A549 (cell line): Measurements from ENCODE around the gene USP6NL. TPM values are rescaled to one million over a fixed set of nuclear protein-coding genes. Genes with fewer than 3 reads are reported as not detected.
A peak's percentile ranks its signal among the peaks of the same experiment; 100 is the strongest.

ENCODE experiments used
- ATAC-seq, 2 experiments: fragments of 200-7000 bp in 1 of 2; fragments of >200 bp in 1 of 2; cut with Nextera tagmentation in 1 of 2; cut with Tn5 transposase in 1 of 2; 3 replicates each; pipeline versions ENCODE4 v1.8.0 to v1.9.1; 2018 to 2020; ENCODE audit warnings: mild to moderate bottlenecking in 1 of 2, moderate library complexity in 1 of 2
- CTCF ChIA-PET: fragments of 300-600 bp; sonication (Branson Sonifier 250); formaldehyde crosslinking; extraction: SDS; loops from one replicate; lab custom pipeline; 2021; ENCODE audit warnings: antibody characterized with exemption, inconsistent platforms; lab: Yijun Ruan, JAX
- POLR2A ChIA-PET: fragments of 350-600 bp; formaldehyde crosslinking; extraction: SDS; loops from one replicate; lab custom pipeline; 2021; ENCODE audit warnings: antibody characterized with exemption, inconsistent platforms; lab: Yijun Ruan, JAX
- DNase-seq, 2 experiments: peaks; one replicate each; pipeline versions ENCODE4 v3.0.0 to v3.0.0-alpha.2; 2011 to 2016; ENCODE audit warnings: low read depth in 1 of 2, low spot score in 1 of 2
- FAIRE-seq: peaks from 2 replicates; lab custom pipeline; 2011; peaks lifted over from hg19 to GRCh38; lab: Jason Lieb, UNC
- H3K27ac ChIP-seq, 2 experiments: fragments of >200 bp; sonication (Bioruptor Twin); formaldehyde crosslinking; 3 replicates each; pipeline ENCODE4 v1.5.1; 2016 to 2017
- H3K4me1 ChIP-seq: fragments of >200 bp; sonication (Bioruptor Twin); formaldehyde crosslinking; 3 replicates; pipeline ENCODE4 v1.6.1; 2016
- H3K4me2 ChIP-seq: fragments of >200 bp; sonication (Bioruptor Twin); formaldehyde crosslinking; 3 replicates; pipeline ENCODE4 v1.6.1; 2016
- H3K4me3 ChIP-seq: fragments of >200 bp; sonication (Bioruptor Twin); formaldehyde crosslinking; 3 replicates; pipeline ENCODE4 v1.5.1; 2016
- H3K9me3 ChIP-seq: fragments of >200 bp; sonication (Bioruptor Twin); formaldehyde crosslinking; 3 replicates; pipeline ENCODE4 v1.6.1; 2016
- BHLHE40 ChIP-seq: IDR thresholded peaks from 2 replicates; pipeline ENCODE4 v1.6.1; 2012; ENCODE audit warnings: low read depth, low read length, inconsistent platforms
- CTCF ChIP-seq: fragments of >200 bp; sonication (Bioruptor Twin); formaldehyde crosslinking; IDR thresholded peaks from 3 replicates; pipeline ENCODE4 v1.5.1; 2016
- FOSB ChIP-seq: fragments of 250-450 bp; sonication (Bioruptor Pico); IDR thresholded peaks from 2 replicates; pipeline ENCODE4 v1.5.0; 2020; ENCODE audit warnings: mild to moderate bottlenecking, moderate library complexity
- FOSL2 ChIP-seq, 2 experiments: fragments of 450-650 bp in 1 of 2; fragments of >200 bp in 1 of 2; sonication (Bioruptor Twin) in 1 of 2; formaldehyde crosslinking; IDR thresholded peaks; 2 replicates each; pipeline versions ENCODE4 v1.5.0 to v1.6.1; 2016 to 2020; ENCODE audit warnings: mild to moderate bottlenecking in 1 of 2, moderate library complexity in 1 of 2
- HDAC2 ChIP-seq: fragments of 200-600 bp; sonication (generic); IDR thresholded peaks from 2 replicates; pipeline ENCODE4 v1.6.1; 2016
- HOXB13 ChIP-seq: fragments of 250-450 bp; sonication (Bioruptor Pico); IDR thresholded peaks from 2 replicates; pipeline ENCODE4 v1.5.0; 2020; ENCODE audit warnings: low read depth, mild to moderate bottlenecking, moderate library complexity
- PBX3 ChIP-seq: IDR thresholded peaks from 2 replicates; pipeline ENCODE4 v1.6.1; 2012
- POLR2A ChIP-seq: IDR thresholded peaks from 2 replicates; pipeline ENCODE4 v1.6.1; 2012; ENCODE audit warnings: mild to moderate bottlenecking, low read length
- RAD21 ChIP-seq, 2 experiments: fragments of >200 bp in 1 of 2; sonication (Bioruptor Twin) in 1 of 2; formaldehyde crosslinking in 1 of 2; IDR thresholded peaks in 1 of 2; conservative IDR thresholded peaks in 1 of 2; 2 replicates in 1 of 2; 3 replicates in 1 of 2; pipeline ENCODE4 v1.6.1; 2012 to 2018; ENCODE audit warnings: inconsistent platforms in 1 of 2
- RCOR1 ChIP-seq: fragments of 150-350 bp; IDR thresholded peaks from 2 replicates; pipeline ENCODE4 v1.6.1; 2014; ENCODE audit warnings: antibody characterized with exemption, low read length, low read depth
- REST ChIP-seq: fragments of 200-600 bp; sonication (generic); IDR thresholded peaks from 2 replicates; pipeline ENCODE4 v1.6.1; 2016; ENCODE audit warnings: antibody characterized with exemption, mild to moderate bottlenecking, moderate library complexity
- RFX5 ChIP-seq: fragments of 450-650 bp; IDR thresholded peaks from 2 replicates; pipeline ENCODE4 v1.7.1; 2014; ENCODE audit warnings: antibody characterized with exemption, mild to moderate bottlenecking, moderate library complexity
- RNF2 ChIP-seq: fragments of 200-600 bp; sonication (generic); IDR thresholded peaks from 2 replicates; pipeline ENCODE4 v1.6.1; 2016; ENCODE audit warnings: low read depth, mild to moderate bottlenecking, antibody characterized with exemption, moderate library complexity, borderline replicate concordance
- SMC3 ChIP-seq: fragments of >200 bp; sonication (Bioruptor Twin); formaldehyde crosslinking; IDR thresholded peaks from 3 replicates; pipeline ENCODE4 v1.6.1; 2018; ENCODE audit warnings: inconsistent platforms
- TFCP2L1 ChIP-seq: fragments of 250-450 bp; sonication (Bioruptor Pico); IDR thresholded peaks from 2 replicates; pipeline ENCODE4 v1.5.0; 2021; ENCODE audit warnings: mild to moderate bottlenecking
- TP53 ChIP-seq: fragments of 250-450 bp; sonication (Bioruptor Pico); IDR thresholded peaks from 2 replicates; pipeline ENCODE4 v1.5.0; 2021; ENCODE audit warnings: mild to moderate bottlenecking, moderate library complexity
- ZFP36 ChIP-seq: fragments of 450-650 bp; IDR thresholded peaks from 2 replicates; pipeline ENCODE4 v1.6.1; 2014; ENCODE audit warnings: borderline replicate concordance; ENCODE audit not compliant: partially characterized antibody
- WGBS: methylation state at CpG from one replicate; pipeline ENCODE4 v1.1.6; 2017; ENCODE audit errors: missing lambda C conversion rate; 5-methylcytosine and 5-hydroxymethylcytosine counted together
- polyA plus RNA-seq, 4 experiments: library from polyadenylated mRNA; depleted of rRNA in 3 of 4; stranded (reverse); fragments of >200 nt; fragmentation: RNase III in 1 of 4; extraction: RNeasy Plus Mini Kit Qiagen cat#74134 plus additional on column Dnase treatment in 1 of 4; gene quantifications; 2 replicates in 3 of 4; 3 replicates in 1 of 4; pipeline ENCODE4 v1.2.3, GENCODE V29; 2011 to 2017

USP6NL gene
- polyA plus RNA-seq, 2 of the 4 experiments (the other 2 are of a cell fraction) = 10.6 to 18.2 TPM

- DNase-seq = no peak
- H3K4me2 ChIP-seq = no peak overlapping the region
- H3K4me1 ChIP-seq = no peaks in the 10 kb centered on the region
- no peak for FAIRE-seq
- H3K9me3 ChIP-seq = no peaks in the 10 kb centered on the region
- WGBS = 84% methylated on average over 12 of the region's 12 CpGs
- ChIA-PET CTCF (interaction anchor here (1.0 to 1.7 kb wide), 3 partner anchors 9 to 287 kb away, joined by 3 to 5 read pairs (median 3); no protein-coding TSS in a partner anchor), POLR2A (no interaction called here)
- no peak overlapping the region for H3K4me3 ChIP-seq
- no peak for ATAC-seq
- TF ChIP-seq RCOR1 (no peak), TFCP2L1 (no peak), TP53 (no peak), FOSL2 (IDR thresholded peaks at IDR 0.05) (no peak), FOSL2 (CRISPR knock-in tag; IDR thresholded peaks at IDR 0.05) (no peak), ZFP36 (no peak), HOXB13 (CRISPR knock-in tag) (no peak), PBX3 (no peak), POLR2A (no peak)
- no peak overlapping the region for H3K27ac ChIP-seq
These were observed 138.2 kb downstream of the USP6NL start for GRCh38 chr10:11473128-11473760.

GRCh38 chr10:11472158-11472753 lies 139.2 kb downstream of the USP6NL start:
- TF ChIP-seq SMC3 (peak; percentile 50), RAD21 (conservative IDR thresholded peaks at IDR 0.05 in 1 of 2, IDR thresholded peaks at IDR 0.05 in 1 of 2) (peak; percentile 82 to 83), CTCF (peak; percentile 73), BHLHE40 (no peak)
- TF ChIP-seq, all 56 proteins: peak for 3
- Histone ChIP-seq H3K4me3 (no peak overlapping the region), H3K4me1 (no peaks in the 10 kb centered on the region), H3K4me2 (no peak overlapping the region), H3K27ac (no peak overlapping the region), H3K9me3 (no peaks in the 10 kb centered on the region)
- peak; percentile 91 to 97 for ATAC-seq
- WGBS = 31% methylated on average over 8 of the region's 8 CpGs
- DNase-seq = peak; percentile 51 to 65
- POLR2A ChIA-PET = no interaction called here
- no peak for FAIRE-seq
- CTCF ChIA-PET = interaction anchor here (1.0 to 1.7 kb wide), 2 partner anchors 23 to 288 kb away, joined by 3 to 5 read pairs; no protein-coding TSS in a partner anchor

- no peak overlapping the region for H3K4me3 ChIP-seq
- no peaks in the 10 kb centered on the region for H3K4me1 ChIP-seq
- H3K9me3 ChIP-seq = no peaks in the 10 kb centered on the region
- H3K27ac ChIP-seq = no peak overlapping the region
- DNase-seq (no peak), ATAC-seq (no peak), FAIRE-seq (no peak)
- 91% methylated on average over 22 of the region's 22 CpGs for WGBS
- ChIA-PET POLR2A (no interaction called here), CTCF (no interaction called here)
- no peak for TF ChIP-seq REST
- TF ChIP-seq RNF2 = no peak
- no peak for TF ChIP-seq RCOR1
- TF ChIP-seq HDAC2 = no peak
- TF ChIP-seq FOSB (CRISPR knock-in tag) = no peak
- no peak for TF ChIP-seq RFX5
- H3K4me2 ChIP-seq = no peak overlapping the region
These were observed 141.7 kb downstream of the USP6NL start for GRCh38 chr10:11469575-11470391.
